B cell (primary cell): ENCODE data around the gene KPNA1. TPM values are rescaled to one million over a fixed set of nuclear protein-coding genes. Genes with fewer than 3 reads are reported as not detected.

ENCODE experiments used
- ATAC-seq: fragments of 200-7000 bp; cut with Tn5 transposase; one replicate; pipeline ENCODE4 v1.10.0; 2021; ENCODE audit warnings: low read depth, mild to moderate bottlenecking, moderate number of reproducible peaks, moderate library complexity
- CTCF ChIA-PET: fragments of 350-600 bp; sonication (Branson Sonifier 250); formaldehyde crosslinking; loops from one replicate; lab custom pipeline; 2021; ENCODE audit warnings: antibody characterized with exemption, inconsistent platforms; lab: Charles Lee
- POLR2A ChIA-PET: fragments of 350-600 bp; sonication (Branson Sonifier 250); formaldehyde crosslinking; loops from one replicate; lab custom pipeline; 2021; ENCODE audit warnings: antibody characterized with exemption; lab: Charles Lee
- DNase-seq: peaks from one replicate; pipeline ENCODE4 v3.0.0; 2013
- H2AFZ ChIP-seq: 2 replicates; pipeline ENCODE4 v1.6.1; 2012; ENCODE audit warnings: mild to moderate bottlenecking, low read depth, low read length; ENCODE audit not compliant: insufficient read depth, poor library complexity, severe bottlenecking
- H3K27ac ChIP-seq, 2 donors: 1 replicate in 1 of 2; 2 replicates in 1 of 2; pipeline ENCODE4 v1.5.1; 2012 to 2013; ENCODE audit warnings: low read length in 2 of 2, mild to moderate bottlenecking in 2 of 2, moderate library complexity in 1 of 2
- H3K27me3 ChIP-seq, 4 experiments: fragments of 200-600 bp in 1 of 4; sonication (generic) in 1 of 4; replicated peaks in 1 of 4; 1 replicate in 2 of 4; 2 replicates in 2 of 4; pipeline versions ENCODE4 v1.6.1 to v1.7.0; 2013 to 2016; ENCODE audit warnings: low read length in 3 of 4, mild to moderate bottlenecking in 2 of 4, mixed read lengths in 1 of 4, moderate library complexity in 1 of 4; ENCODE audit not compliant: insufficient read depth in 4 of 4, control insufficient read depth in 3 of 4; ENCODE audit errors: control extremely low read depth in 1 of 4
- H3K36me3 ChIP-seq, 2 experiments: replicated peaks in 1 of 2; 1 replicate in 1 of 2; 2 replicates in 1 of 2; pipeline versions ENCODE4 v1.6.1 to v1.7.1; 2013; ENCODE audit warnings: low read length in 1 of 2; ENCODE audit not compliant: insufficient read depth in 2 of 2, control insufficient read depth in 1 of 2; ENCODE audit errors: control extremely low read depth in 1 of 2, extremely low read depth in 1 of 2
- H3K4me1 ChIP-seq, 2 donors: fragments of 200-600 bp in 1 of 2; sonication (generic) in 1 of 2; 1 replicate in 1 of 2; 2 replicates in 1 of 2; pipeline versions ENCODE4 v1.5.1 to v1.6.1; 2013 to 2017; ENCODE audit warnings: low read length in 2 of 2; ENCODE audit not compliant: control insufficient read depth in 2 of 2, insufficient read depth in 2 of 2
- H3K4me2 ChIP-seq: replicated peaks from 2 replicates; pipeline ENCODE3; 2012; ENCODE audit warnings: mild to moderate bottlenecking, low read depth, low read length; ENCODE audit not compliant: poor library complexity, severe bottlenecking
- H3K4me3 ChIP-seq, 5 experiments: fragments of 200-600 bp in 1 of 5; sonication (generic) in 1 of 5; 1 replicate in 3 of 5; 2 replicates in 2 of 5; pipeline versions ENCODE4 v1.5.1 to v1.7.0; 2011 to 2016; ENCODE audit warnings: low read length in 4 of 5, mild to moderate bottlenecking in 4 of 5, low read depth in 2 of 5, control low read depth in 1 of 5, moderate library complexity in 1 of 5; ENCODE audit not compliant: insufficient read depth in 1 of 5; ENCODE audit errors: control extremely low read depth in 1 of 5, extremely low read depth in 1 of 5
- H3K79me2 ChIP-seq: fragments of 200-600 bp; sonication (generic); one replicate; pipeline ENCODE4 v1.6.0; 2016; ENCODE audit warnings: low read length; ENCODE audit not compliant: control insufficient read depth, insufficient read depth
- H3K9ac ChIP-seq: fragments of 200-600 bp; sonication (generic); 2 replicates; pipeline ENCODE4 v1.6.1; 2017; ENCODE audit warnings: mild to moderate bottlenecking, low read length, moderate library complexity
- H3K9me3 ChIP-seq, 3 donors: one replicate each; pipeline versions ENCODE4 v1.6.1 to v1.7.1; 2013; ENCODE audit warnings: low read length in 2 of 3; ENCODE audit not compliant: control insufficient read depth in 2 of 3, insufficient read depth in 1 of 3; ENCODE audit errors: control extremely low read depth in 1 of 3
- H4K20me1 ChIP-seq: 2 replicates; pipeline ENCODE4 v1.6.0; 2012; ENCODE audit warnings: mild to moderate bottlenecking, low read length; ENCODE audit not compliant: insufficient read depth, control insufficient read depth, poor library complexity, severe bottlenecking
- H3K27ac Mint-ChIP-seq: one replicate; pipeline ENCODE4 v1.8.0; 2021; ENCODE audit warnings: mixed read lengths
- H3K27me3 Mint-ChIP-seq: one replicate; pipeline ENCODE4 v1.8.0; 2021; ENCODE audit warnings: mixed read lengths
- H3K4me1 Mint-ChIP-seq: one replicate; pipeline ENCODE4 v1.8.0; 2021; ENCODE audit warnings: mixed read lengths
- H3K4me3 Mint-ChIP-seq: one replicate; pipeline ENCODE4 v1.8.0; 2021; ENCODE audit warnings: mixed read lengths
- H3K9me3 Mint-ChIP-seq: one replicate; pipeline ENCODE4 v1.8.0; 2022; ENCODE audit warnings: mixed read lengths; ENCODE audit not compliant: insufficient read depth
- EZH2 ChIP-seq: IDR thresholded peaks from 2 replicates; pipeline ENCODE4 v1.6.1; 2012; ENCODE audit warnings: borderline replicate concordance, low read depth, mild to moderate bottlenecking, moderate library complexity, low read length; ENCODE audit not compliant: insufficient read depth, poor library complexity, severe bottlenecking
- WGBS: methylation state at CpG from one replicate; pipeline ENCODE4 v1.1.5; 2013; ENCODE audit warnings: missing lambda C conversion rate; ENCODE audit not compliant: insufficient coverage; 5-methylcytosine and 5-hydroxymethylcytosine counted together
- intact Hi-C: fragments of 100-400 bp; cut with micrococcal nuclease; formaldehyde crosslinking; loops from one replicate; pipeline ENCODE4 v1.10.0; 2022
- polyA plus RNA-seq: library from polyadenylated mRNA; depleted of rRNA; stranded (reverse); fragments of >200 nt; gene quantifications from 2 replicates; pipeline ENCODE4 v1.2.3, GENCODE V29; 2012
- total RNA-seq, 2 donors: library from RNA; stranded (reverse); fragments of 120-200 nt in 1 of 2; gene quantifications; 1 replicate in 1 of 2; 2 replicates in 1 of 2; pipeline versions ENCODE4 v1.2.3 to v1.2.4, GENCODE V29; 2013 to 2022
- TF ChIP-seq, protein P1 (sequence below): fragments of 200-600 bp; IDR thresholded peaks from one replicate; pipeline ENCODE4 v1.8.0; 2022; ENCODE audit warnings: antibody characterized with exemption, mild to moderate bottlenecking

KPNA1 gene
- total and polyA plus RNA-seq, 2 donors (not counting 1 experiment from before 2014, with no cell fraction given): 14.9 to 79.4 TPM

DNA sequence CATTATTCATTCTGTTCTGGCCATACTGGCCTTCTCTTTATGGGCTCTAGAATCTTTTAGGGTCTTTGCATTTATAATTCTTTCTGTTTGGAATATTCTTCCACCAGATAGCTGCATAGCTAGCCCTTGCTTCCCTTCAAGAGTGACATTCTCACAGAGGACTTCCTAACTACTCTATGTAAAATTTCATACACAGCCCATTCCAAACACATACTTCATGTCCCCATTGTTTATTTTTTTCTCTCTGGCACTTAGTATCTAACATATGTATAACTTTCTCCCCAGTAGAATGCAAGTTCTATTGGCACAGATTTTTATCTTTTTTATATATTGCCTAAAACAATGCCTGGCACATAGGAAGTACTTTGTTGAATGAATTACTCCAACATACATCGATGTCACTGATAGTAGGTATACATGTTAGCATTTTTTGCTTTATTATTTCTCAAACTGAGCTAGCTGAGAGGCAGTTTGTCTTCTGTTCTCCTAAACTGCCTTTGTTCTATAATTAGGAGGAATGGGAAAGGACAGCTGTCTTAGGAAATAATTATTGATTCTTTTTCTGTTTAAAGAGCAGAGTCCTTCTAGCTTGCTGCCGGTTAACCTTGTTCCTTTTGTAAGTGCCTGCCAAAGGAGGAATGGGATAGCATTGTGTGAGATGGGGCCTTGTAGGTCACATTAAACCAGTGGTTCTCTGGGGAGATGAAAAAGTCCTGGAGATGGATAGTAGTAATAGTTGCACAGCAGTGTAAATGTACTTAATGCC, 122.9 kb downstream of the KPNA1 start:
- DNase-seq (no peak), ATAC-seq (no peak)
- intact Hi-C loops: loop anchor here (2.0 to 10.0 kb wide), 2 partner anchors 63 to 637 kb away; no protein-coding TSS in a partner anchor
- H3K79me2 ChIP-seq: peaks cover 14% of the 10 kb centered on the region
- no peak for TF ChIP-seq EZH2
- TF ChIP-seq, protein P1, sequence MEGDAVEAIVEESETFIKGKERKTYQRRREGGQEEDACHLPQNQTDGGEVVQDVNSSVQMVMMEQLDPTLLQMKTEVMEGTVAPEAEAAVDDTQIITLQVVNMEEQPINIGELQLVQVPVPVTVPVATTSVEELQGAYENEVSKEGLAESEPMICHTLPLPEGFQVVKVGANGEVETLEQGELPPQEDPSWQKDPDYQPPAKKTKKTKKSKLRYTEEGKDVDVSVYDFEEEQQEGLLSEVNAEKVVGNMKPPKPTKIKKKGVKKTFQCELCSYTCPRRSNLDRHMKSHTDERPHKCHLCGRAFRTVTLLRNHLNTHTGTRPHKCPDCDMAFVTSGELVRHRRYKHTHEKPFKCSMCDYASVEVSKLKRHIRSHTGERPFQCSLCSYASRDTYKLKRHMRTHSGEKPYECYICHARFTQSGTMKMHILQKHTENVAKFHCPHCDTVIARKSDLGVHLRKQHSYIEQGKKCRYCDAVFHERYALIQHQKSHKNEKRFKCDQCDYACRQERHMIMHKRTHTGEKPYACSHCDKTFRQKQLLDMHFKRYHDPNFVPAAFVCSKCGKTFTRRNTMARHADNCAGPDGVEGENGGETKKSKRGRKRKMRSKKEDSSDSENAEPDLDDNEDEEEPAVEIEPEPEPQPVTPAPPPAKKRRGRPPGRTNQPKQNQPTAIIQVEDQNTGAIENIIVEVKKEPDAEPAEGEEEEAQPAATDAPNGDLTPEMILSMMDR: no peak
- no peak overlapping the region for H3K9ac ChIP-seq
- peaks cover 19% of the 10 kb centered on the region for H3K4me1 Mint-ChIP-seq
- H3K4me3 ChIP-seq: no peak overlapping the region
- no peak overlapping the region for H3K4me2 ChIP-seq
- no peaks in the 10 kb centered on the region for H3K4me1 ChIP-seq
- H3K9me3 Mint-ChIP-seq: no peaks in the 10 kb centered on the region
- H3K36me3 ChIP-seq: no peaks in the 10 kb centered on the region
- no peak overlapping the region for H3K27ac Mint-ChIP-seq
- no peak overlapping the region for H3K27ac ChIP-seq
- POLR2A ChIA-PET: no interaction called here
- H3K9me3 ChIP-seq: no peaks in the 10 kb centered on the region
- CTCF ChIA-PET: interaction anchor here (0.7 to 3.2 kb wide), 9 partner anchors 9 to 846 kb away, joined by 3 to 38 read pairs (median 5); partner anchors contain the start of genes FAM162A, MIX23, SEMA5B and WDR5B
- no peak overlapping the region for H2AFZ ChIP-seq
- H3K27me3 ChIP-seq: no peaks in the 10 kb centered on the region
- 100% methylated on average over 1 of the region's 2 CpGs for WGBS
- no peaks in the 10 kb centered on the region for H4K20me1 ChIP-seq
- no peaks in the 10 kb centered on the region for H3K27me3 Mint-ChIP-seq
- H3K4me3 Mint-ChIP-seq: no peak overlapping the region

GRCh38 chr3:122390665-122391064, 124.1 kb downstream of the KPNA1 start:
- Histone ChIP-seq H2AFZ (no peak overlapping the region), H3K79me2 (peaks cover 14% of the 10 kb centered on the region), H4K20me1 (no peaks in the 10 kb centered on the region), H3K27ac (no peak overlapping the region), H3K4me2 (no peak overlapping the region), H3K27me3 (no peaks in the 10 kb centered on the region), H3K4me1 (no peaks in the 10 kb centered on the region), H3K9me3 (no peaks in the 10 kb centered on the region), H3K4me3 (no peak overlapping the region), H3K9ac (no peak overlapping the region), H3K36me3 (no peaks in the 10 kb centered on the region)
- Mint-ChIP-seq H3K4me1 (peaks cover 21% of the 10 kb centered on the region), H3K27me3 (no peaks in the 10 kb centered on the region), H3K27ac (no peak overlapping the region), H3K4me3 (no peak overlapping the region), H3K9me3 (no peaks in the 10 kb centered on the region)
- WGBS: 86% methylated on average over 1 of the region's 4 CpGs
- ATAC-seq (no peak), DNase-seq (no peak)
- TF ChIP-seq EZH2: no peak
- TF ChIP-seq, protein P1: no peak
- intact Hi-C loops: loop anchor here (10.0 kb wide), 1 partner anchor 64 kb away; no protein-coding TSS in a partner anchor
- CTCF ChIA-PET: interaction anchor here (1.1 kb wide), 2 partner anchors 18 to 638 kb away, joined by 3 read pairs; no protein-coding TSS in a partner anchor
- POLR2A ChIA-PET: no interaction called here
